ENCODE data around the gene FBXL22. TPM values are rescaled to one million over a fixed set of nuclear protein-coding genes. Genes with fewer than 3 reads are reported as not detected.

FBXL22 gene
- total RNA-seq, 1 experiment from 2014 or later = not detected

GRCh38 chr15:63586790-63587189 is 10.4 kb upstream of the FBXL22 start:
- in situ Hi-C loops (cut with HindIII; ENCODE audit: low pct_unique_long_range_greater_than_20kb, low sequenced_read_pairs) = no loop called here
- no peak for DNase-seq (ENCODE audit: low read depth, low spot score)

- in situ Hi-C loops (cut with HindIII; ENCODE audit: low pct_unique_long_range_greater_than_20kb, low sequenced_read_pairs) = no loop called here
- DNase-seq (ENCODE audit: low read depth, low spot score) = no peak
Measured at GRCh38 chr15:63587527-63587926, 9.7 kb upstream of the FBXL22 start.

- in situ Hi-C loops (cut with HindIII; ENCODE audit: low pct_unique_long_range_greater_than_20kb, low sequenced_read_pairs) = no loop called here
- no peak for DNase-seq (ENCODE audit: low read depth, low spot score)
Measured at GRCh38 chr15:63588826-63589225, 8.4 kb upstream of the FBXL22 start.

GRCh38 chr15:63593705-63594671 is 3.2 kb upstream of the FBXL22 start:
- no peak for DNase-seq (ENCODE audit: low read depth, low spot score)
- in situ Hi-C loops (cut with HindIII; ENCODE audit: low pct_unique_long_range_greater_than_20kb, low sequenced_read_pairs) = no loop called here

- in situ Hi-C loops (cut with HindIII; ENCODE audit: low pct_unique_long_range_greater_than_20kb, low sequenced_read_pairs) = no loop called here
- no peak for DNase-seq (ENCODE audit: low read depth, low spot score)
Measured at GRCh38 chr15:63595065-63595464, 2.1 kb upstream of the FBXL22 start.

- DNase-seq (ENCODE audit: low read depth, low spot score) = no peak
- in situ Hi-C loops (cut with HindIII; ENCODE audit: low pct_unique_long_range_greater_than_20kb, low sequenced_read_pairs) = no loop called here
Measured at GRCh38 chr15:63595688-63596087, 1.5 kb upstream of the FBXL22 start.

- in situ Hi-C loops (cut with HindIII; ENCODE audit: low pct_unique_long_range_greater_than_20kb, low sequenced_read_pairs) = no loop called here
Measured at GRCh38 chr15:63596676-63597037, 530 bp upstream of the FBXL22 start.

GRCh38 chr15:63597821-63598220 is 634 bp downstream of the FBXL22 start:
- no peak for DNase-seq (ENCODE audit: low read depth, low spot score)
- in situ Hi-C loops (cut with HindIII; ENCODE audit: low pct_unique_long_range_greater_than_20kb, low sequenced_read_pairs) = no loop called here

More at GRCh38 chr15:63596676-63597037, 530 bp upstream of the FBXL22 start:
- no peak for DNase-seq (ENCODE audit: low read depth, low spot score)

GRCh38 chr15:63598473-63599400 is 1.6 kb downstream of the FBXL22 start:
- DNase-seq (ENCODE audit: low read depth, low spot score) = peak; percentile 37
- in situ Hi-C loops (cut with HindIII; ENCODE audit: low pct_unique_long_range_greater_than_20kb, low sequenced_read_pairs) = no loop called here

GRCh38 chr15:63599401-63600000 is 2.3 kb downstream of the FBXL22 start:
- in situ Hi-C loops (cut with HindIII; ENCODE audit: low pct_unique_long_range_greater_than_20kb, low sequenced_read_pairs) = no loop called here
- peak; percentile 60 for DNase-seq (ENCODE audit: low read depth, low spot score)

- in situ Hi-C loops (cut with HindIII; ENCODE audit: low pct_unique_long_range_greater_than_20kb, low sequenced_read_pairs) = no loop called here
- DNase-seq (ENCODE audit: low read depth, low spot score) = no peak
Measured at GRCh38 chr15:63600001-63600615, 2.9 kb downstream of the FBXL22 start.

- DNase-seq (ENCODE audit: low read depth, low spot score) = peak; percentile 91
- in situ Hi-C loops (cut with HindIII; ENCODE audit: low pct_unique_long_range_greater_than_20kb, low sequenced_read_pairs) = no loop called here
Measured at GRCh38 chr15:63600616-63601025, 3.4 kb downstream of the FBXL22 start.

- in situ Hi-C loops (cut with HindIII; ENCODE audit: low pct_unique_long_range_greater_than_20kb, low sequenced_read_pairs) = no loop called here
- no peak for DNase-seq (ENCODE audit: low read depth, low spot score)
Measured at GRCh38 chr15:63601026-63601703, 4.0 kb downstream of the FBXL22 start.

- in situ Hi-C loops (cut with HindIII; ENCODE audit: low pct_unique_long_range_greater_than_20kb, low sequenced_read_pairs) = no loop called here
- DNase-seq (ENCODE audit: low read depth, low spot score) = no peak
Measured at GRCh38 chr15:63601704-63602185, 4.6 kb downstream of the FBXL22 start.

GRCh38 chr15:63602595-63602994 is 5.4 kb downstream of the FBXL22 start:
- DNase-seq (ENCODE audit: low read depth, low spot score) = no peak
- in situ Hi-C loops (cut with HindIII; ENCODE audit: low pct_unique_long_range_greater_than_20kb, low sequenced_read_pairs) = no loop called here

- no peak for DNase-seq (ENCODE audit: low read depth, low spot score)
- in situ Hi-C loops (cut with HindIII; ENCODE audit: low pct_unique_long_range_greater_than_20kb, low sequenced_read_pairs) = no loop called here
Measured at GRCh38 chr15:63603516-63603915, 6.3 kb downstream of the FBXL22 start.

GRCh38 chr15:63604281-63604680 is 7.1 kb downstream of the FBXL22 start:
- in situ Hi-C loops (cut with HindIII; ENCODE audit: low pct_unique_long_range_greater_than_20kb, low sequenced_read_pairs) = no loop called here
- no peak for DNase-seq (ENCODE audit: low read depth, low spot score)
